GM21360 (cell line): ENCODE data around the gene WDR62.

Experiments
- ATAC-seq: cut with Tn5 transposase; IDR thresholded peaks from one replicate; pipeline ENCODE4 v1.9.1; 2021; ENCODE audit warnings: mild to moderate bottlenecking, moderate library complexity; ENCODE audit not compliant: unreplicated experiment

The WDR62 gene

DNA sequence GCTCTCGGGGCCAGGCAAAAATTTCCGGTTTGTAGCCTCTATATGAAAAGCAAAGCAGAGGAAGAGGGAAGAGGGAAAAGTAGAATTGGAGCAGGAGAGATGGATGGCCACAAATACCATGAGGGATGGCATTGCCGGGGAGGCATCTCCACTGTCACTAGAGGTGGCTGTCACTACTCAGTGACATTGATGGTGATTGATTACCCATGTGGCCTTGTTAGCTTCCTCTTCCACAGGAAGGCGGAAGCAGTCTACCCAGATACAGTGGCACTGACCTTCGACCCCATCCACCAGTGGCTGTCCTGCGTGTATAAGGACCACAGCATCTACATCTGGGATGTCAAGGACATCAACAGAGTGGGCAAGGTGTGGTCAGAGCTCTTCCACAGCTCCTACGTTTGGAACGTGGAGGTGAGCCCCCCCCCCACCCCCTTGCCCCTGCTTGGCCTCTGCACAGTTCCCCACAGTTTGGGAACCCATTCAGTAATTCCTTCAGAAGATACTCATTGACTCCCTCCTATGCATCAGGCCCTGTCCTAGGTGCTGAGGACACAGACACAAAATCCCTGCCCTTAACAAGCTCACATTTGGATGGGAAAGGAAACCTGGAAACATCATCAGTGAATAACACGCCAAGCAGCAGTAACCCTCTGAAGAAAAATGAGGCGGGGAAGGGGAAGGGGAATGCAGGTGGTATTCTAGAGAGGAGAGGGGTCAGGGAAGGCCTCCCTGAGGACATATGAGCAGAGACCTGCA is 18.6 kb downstream of the WDR62 start:
- ATAC-seq = no peak

- no peak for ATAC-seq
Observed at GRCh38 chr19:36079389-36079945, 24.8 kb downstream of the WDR62 start.

DNA sequence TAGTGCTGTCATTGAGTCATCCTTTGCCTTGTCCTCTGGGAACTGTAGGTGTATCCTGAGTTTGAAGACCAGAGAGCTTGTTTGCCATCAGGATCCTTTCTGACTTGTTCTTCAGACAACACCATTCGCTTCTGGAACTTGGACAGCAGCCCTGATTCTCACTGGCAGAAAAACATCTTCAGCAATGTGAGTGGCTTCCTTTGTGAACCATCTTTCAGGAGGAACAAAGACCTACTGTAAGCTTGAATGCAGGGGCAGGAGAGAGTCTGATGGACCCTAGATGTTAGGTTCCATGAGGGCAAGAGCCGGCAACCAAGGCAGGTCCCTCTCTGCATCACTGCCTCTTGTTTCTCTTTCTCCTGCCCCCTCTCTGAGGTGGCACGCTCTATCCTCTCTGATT is 26.7 kb downstream of the WDR62 start:
- no peak for ATAC-seq

DNA sequence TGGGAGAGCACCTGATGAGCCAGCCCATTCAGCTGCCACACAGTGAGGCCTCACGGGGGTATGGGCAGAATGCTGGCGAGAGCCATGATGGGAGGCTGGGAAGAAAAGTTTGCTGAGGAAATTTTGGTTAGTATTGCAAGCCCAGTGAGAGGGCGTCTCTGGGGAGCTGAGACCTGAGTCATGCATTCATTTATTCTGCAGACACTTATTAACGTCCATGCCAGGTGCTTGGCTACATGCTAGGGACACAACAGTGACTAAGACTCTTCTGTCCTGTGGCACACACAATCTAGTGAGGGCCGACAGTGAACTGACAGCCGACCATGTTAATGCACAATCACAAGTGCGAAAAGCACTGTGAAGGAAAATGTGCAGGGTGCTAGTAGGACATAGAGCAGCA is 27.2 kb downstream of the WDR62 start:
- no peak for ATAC-seq

DNA sequence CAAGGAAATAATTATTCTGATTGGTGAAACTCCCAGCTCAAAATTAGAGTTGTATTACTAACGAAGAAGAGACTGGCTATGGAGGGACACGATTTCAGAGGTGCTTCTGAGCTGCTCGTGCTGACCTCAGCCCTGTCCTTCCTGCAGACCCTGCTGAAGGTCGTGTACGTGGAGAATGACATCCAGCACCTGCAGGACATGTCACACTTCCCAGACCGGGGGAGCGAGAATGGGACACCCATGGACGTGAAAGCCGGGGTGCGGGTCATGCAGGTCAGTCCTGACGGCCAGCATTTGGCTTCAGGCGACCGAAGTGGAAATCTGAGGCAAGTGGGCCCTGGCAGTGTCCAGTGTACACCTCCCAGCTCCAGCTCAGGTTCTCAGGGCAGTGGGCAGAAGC is 28.2 kb downstream of the WDR62 start:
- ATAC-seq = no peak

DNA sequence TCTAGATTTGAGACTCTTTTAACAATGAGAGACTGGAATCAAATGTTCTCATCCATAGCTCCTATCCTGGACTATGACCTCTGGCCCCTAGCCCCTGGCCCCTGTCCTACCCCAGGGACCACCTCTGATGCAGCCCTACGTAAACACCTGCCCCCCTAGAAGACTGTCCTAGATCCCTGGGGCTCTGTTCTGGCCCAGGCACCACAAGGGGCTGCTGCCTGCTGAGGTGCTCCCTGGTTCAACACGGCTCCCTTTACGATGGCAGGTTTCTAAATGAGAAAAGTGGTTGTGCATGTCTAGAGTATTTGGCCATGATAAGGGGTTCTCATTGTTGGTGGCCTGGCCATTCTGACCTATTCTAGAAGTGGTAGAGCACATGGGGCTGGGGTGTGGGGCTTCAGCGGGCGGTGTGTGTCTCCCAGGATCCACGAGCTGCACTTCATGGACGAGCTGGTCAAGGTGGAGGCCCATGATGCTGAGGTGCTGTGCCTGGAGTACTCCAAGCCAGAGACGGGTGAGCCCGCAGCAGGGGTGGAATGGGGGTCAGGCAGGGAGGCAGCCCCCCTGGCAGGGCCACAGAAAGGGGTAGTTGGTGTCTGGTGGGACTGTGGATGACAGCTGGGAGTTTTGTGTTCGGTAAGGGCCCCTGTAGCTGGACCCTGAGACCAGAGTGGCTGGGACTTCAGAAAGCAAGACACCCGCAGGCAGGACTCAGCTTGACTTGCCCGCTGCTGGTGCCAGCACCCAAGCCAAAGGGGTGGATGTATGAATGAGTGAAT is 29.7 kb downstream of the WDR62 start:
- ATAC-seq = no peak

DNA sequence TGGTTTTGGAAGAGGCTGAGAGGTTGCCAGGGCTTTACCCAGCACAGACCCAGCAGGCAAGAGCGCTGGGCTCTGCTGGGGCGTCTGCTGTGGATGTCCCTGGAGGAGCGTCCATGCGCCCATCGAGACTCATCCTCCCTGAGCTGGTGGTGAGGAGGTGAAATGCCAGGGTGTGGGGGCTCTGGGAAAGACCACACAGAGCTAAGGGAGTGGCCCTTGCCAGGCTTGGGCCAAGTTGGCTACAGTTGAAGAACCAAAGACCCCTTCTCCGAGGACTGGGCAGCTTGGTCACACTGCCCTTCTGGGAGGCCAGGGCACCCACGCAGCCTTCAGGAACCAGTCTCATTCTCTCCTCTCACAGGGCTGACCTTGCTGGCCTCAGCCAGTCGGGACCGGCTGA is 31.6 kb downstream of the WDR62 start:
- no peak for ATAC-seq

DNA sequence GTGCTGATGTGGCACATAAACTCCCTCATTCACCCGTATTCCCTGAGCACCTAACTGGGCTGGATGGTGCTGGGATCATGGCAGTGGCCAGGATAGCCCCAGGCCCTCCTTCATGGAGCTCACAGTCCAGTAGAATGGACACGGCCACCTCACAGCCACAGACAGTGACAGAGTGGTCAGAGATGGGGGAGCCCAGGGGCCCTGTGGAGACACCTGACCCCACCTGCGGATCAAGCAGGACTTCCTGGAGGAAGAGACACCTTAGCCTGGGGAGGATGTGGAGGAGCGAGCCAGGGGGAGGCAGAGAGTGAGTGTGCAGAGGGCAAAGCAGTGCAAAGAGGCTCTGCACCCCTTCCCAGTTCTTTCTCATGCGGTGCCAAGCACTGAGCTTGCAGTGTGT is 35.1 kb downstream of the WDR62 start:
- ATAC-seq = no peak

GRCh38 chr19:36090910-36091695 is 36.4 kb downstream of the WDR62 start:
- no peak for ATAC-seq

DNA sequence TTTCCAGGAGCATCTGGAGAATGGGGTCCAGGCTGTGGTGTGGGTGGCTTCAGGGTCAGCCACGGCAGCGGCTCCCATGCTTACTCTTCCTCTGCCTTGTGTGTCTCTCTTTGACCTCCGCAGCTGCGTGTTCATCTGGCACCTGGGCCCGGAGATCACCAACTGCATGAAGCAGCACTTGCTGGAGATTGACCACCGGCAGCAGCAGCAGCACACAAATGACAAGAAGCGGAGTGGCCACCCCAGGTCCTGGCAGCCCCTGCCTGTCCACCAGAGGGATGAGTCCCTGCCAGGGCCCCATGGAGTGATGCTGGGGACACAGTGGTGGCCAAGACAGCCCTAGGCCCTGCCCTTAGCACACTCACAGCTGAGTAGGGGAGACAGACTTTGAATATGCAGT is 37.9 kb downstream of the WDR62 start:
- ATAC-seq = no peak

- peak; percentile 62 for ATAC-seq
Observed at GRCh38 chr19:36093146-36093662, 38.5 kb downstream of the WDR62 start.

DNA sequence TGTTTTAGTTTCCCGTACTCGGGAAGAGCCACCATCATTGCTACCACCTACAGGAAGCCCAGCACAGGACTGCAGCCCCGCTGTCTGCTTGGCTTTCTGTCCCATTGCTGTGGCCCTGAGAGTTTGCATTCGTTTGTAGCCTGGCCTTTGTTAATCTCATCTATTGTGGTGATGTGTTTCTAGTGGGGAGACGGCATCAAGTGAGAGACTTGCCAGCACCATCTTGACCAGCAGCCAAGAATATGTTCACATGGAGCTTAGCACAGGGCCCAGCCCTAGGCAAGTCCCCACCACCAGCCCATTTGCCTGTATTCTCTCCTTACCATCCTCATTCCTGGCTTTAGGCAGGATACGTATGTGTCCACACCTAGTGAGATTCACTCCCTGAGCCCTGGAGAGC is 39.0 kb downstream of the WDR62 start:
- ATAC-seq = no peak

DNA sequence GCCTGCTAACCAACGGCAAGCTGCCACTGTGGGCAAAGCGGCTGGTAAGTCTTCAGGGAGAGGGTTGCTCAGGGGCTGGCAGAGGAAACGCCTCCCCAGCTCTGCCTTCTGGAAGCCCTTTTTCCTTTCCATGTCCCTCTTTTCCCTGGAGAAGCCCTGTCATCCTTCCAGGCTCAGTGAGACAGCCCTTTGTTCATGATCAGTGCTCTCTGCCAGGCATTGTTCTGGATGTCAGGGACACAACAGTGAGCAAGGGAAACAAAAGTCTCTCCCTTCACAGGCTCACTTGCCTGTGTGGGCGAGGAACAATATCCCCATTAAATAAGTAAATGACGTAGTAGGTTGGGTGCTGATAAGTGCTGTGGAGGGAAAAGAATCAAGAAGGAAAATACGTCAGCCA is 42.3 kb downstream of the WDR62 start:
- ATAC-seq = no peak

DNA sequence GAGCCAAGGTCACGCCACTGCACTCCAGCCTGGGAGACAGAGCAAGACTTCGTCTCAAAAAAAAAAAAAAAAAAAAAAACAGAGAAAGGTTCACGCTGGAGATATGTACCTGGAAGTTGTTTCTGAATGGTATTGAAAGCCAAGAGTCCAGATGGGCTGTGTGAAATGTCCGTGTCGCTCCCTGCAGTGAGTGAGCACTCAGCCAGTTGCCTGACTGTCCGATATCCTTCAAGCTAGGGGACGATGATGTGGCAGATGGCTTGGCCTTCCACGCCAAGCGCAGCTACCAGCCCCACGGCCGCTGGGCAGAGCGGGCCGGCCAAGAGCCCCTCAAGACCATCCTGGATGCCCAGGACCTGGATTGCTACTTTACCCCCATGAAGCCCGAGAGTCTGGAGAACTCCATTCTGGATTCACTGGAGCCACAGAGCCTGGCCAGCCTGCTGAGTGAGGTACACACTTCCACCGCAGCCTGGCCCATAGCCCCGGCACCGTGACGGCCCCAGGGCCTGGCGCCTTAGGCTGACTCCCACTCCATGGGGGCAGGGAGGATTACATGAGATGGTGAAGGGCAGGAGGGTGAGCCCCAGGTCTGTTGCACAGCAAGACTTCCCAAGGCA is 44.6 kb downstream of the WDR62 start:
- no peak for ATAC-seq

DNA sequence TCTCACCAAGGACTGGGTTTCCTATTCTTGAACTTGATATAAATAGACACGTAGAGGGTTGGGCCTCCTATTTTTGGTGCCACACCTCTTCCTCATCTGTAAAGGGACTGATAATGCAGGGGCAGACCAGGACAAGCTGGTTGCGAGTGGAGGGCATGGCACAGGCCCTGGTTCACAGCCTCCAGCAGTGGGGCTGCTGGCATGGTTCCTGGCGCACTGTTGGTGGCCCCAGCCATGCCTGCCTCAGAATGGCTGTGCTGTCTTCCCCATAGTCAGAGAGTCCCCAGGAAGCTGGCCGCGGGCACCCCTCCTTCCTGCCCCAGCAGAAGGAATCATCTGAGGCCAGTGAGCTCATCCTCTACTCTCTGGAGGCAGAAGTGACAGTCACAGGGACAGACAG is 45.8 kb downstream of the WDR62 start:
- ATAC-seq = no peak

GRCh38 chr19:36101550-36102327 is 47.0 kb downstream of the WDR62 start:
- ATAC-seq = no peak

DNA sequence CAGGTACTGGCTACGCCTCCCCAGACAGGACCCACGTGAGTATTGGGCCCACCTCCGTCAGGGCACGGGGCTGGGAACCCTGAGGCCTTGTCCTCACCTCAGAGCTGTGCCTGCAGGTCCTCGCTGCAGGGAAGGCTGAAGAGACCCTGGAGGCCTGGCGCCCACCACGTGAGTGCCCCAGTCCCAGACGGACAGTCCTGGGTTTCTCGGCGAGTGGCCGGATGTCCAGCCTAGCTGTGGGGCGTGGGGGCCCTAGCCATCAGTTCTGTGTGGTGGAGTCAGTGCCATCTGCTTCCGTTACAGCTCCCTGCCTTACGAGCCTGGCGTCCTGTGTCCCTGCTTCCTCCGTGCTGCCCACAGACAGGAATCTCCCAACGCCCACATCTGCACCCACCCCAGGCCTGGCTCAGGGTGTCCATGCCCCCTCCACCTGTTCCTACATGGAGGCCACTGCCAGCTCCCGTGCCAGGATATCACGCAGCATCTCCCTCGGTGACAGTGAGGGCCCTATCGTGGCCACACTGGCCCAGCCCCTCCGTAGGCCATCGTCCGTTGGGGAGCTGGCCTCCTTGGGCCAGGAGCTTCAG is 48.4 kb downstream of the WDR62 start:
- no peak for ATAC-seq

DNA sequence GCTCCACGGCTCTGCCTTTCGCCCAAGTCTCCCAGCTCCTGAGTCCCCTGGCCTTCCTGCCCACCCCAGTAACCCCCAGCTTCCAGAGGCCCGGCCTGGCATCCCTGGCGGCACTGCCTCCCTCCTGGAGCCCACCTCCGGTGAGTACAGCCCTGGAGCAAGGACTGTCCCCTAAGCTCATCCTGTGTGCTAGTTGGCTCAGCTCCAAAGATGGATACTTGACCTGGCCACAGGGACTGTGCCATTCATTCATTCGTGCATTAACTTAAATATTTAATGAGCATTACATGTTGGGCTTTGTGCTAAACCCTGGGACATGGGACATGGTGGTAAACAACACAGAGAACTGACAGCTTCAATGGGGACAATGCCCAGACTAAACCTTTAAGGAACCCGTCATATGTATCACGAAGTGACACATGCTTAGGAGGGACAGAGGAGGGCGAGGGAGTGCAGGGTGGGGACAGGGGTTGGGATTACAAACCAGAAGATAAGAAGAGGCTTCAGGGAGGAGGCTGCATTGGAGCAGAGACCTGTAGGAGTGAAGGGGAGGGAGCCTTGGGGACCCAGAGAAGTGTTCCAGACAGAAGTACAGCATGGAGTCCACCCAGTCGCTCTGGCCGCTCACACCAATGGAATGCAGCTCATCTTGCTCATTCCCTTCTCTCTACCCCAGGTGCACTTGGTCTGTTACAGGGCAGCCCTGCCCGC is 49.3 kb downstream of the WDR62 start:
- no peak for ATAC-seq

DNA sequence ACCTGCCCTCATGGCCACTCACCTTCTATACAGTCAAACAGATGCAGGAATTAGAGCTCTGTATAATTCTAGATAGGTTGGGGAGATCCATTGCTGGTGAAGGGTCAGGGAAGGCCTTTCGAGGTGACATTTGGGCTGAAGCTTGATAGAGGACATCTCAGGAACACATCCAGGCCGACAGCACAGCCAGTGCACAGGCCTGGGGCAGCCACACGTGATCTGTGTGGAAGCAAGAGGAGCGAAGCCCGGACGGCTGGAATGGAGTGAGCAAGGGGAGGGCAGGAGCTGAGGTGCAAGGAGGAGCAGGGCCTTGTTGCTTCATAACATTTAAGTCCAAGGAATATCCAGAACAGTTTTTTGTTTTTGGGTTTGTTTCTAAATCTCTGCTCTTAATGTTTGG is 51.7 kb downstream of the WDR62 start:
- ATAC-seq = no peak
